Measurements from ENCODE around the gene RTTN. TPM values are rescaled to one million over a fixed set of nuclear protein-coding genes. Genes with fewer than 3 reads are reported as not detected.

Gene RTTN
- total and polyA plus RNA-seq, 2 of the 13 experiments (the other 11 are each of a cell fraction or from before 2014, with no cell fraction given) = 5.4 to 18.7 TPM

DNA sequence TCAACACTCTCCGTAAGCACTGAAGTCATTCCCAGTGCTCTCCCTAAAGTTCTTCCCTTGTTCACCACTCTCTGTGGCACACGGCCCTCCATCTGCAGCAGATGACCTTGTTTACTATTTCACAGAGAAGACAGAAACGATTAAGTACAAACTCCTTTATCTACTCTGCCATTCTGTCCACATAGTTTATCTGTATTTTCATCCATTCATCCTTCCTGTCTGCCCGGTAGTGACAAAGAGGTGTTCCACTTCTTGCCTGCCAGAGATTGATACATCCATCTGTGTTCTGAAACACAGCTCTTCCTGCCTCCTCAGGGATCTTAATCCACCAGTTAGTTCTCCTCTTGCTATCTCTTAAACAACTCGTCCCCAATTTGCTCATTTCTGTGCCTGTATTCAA lies 179.9 kb downstream of the RTTN start (continued):
- TF ChIP-seq, protein P1, sequence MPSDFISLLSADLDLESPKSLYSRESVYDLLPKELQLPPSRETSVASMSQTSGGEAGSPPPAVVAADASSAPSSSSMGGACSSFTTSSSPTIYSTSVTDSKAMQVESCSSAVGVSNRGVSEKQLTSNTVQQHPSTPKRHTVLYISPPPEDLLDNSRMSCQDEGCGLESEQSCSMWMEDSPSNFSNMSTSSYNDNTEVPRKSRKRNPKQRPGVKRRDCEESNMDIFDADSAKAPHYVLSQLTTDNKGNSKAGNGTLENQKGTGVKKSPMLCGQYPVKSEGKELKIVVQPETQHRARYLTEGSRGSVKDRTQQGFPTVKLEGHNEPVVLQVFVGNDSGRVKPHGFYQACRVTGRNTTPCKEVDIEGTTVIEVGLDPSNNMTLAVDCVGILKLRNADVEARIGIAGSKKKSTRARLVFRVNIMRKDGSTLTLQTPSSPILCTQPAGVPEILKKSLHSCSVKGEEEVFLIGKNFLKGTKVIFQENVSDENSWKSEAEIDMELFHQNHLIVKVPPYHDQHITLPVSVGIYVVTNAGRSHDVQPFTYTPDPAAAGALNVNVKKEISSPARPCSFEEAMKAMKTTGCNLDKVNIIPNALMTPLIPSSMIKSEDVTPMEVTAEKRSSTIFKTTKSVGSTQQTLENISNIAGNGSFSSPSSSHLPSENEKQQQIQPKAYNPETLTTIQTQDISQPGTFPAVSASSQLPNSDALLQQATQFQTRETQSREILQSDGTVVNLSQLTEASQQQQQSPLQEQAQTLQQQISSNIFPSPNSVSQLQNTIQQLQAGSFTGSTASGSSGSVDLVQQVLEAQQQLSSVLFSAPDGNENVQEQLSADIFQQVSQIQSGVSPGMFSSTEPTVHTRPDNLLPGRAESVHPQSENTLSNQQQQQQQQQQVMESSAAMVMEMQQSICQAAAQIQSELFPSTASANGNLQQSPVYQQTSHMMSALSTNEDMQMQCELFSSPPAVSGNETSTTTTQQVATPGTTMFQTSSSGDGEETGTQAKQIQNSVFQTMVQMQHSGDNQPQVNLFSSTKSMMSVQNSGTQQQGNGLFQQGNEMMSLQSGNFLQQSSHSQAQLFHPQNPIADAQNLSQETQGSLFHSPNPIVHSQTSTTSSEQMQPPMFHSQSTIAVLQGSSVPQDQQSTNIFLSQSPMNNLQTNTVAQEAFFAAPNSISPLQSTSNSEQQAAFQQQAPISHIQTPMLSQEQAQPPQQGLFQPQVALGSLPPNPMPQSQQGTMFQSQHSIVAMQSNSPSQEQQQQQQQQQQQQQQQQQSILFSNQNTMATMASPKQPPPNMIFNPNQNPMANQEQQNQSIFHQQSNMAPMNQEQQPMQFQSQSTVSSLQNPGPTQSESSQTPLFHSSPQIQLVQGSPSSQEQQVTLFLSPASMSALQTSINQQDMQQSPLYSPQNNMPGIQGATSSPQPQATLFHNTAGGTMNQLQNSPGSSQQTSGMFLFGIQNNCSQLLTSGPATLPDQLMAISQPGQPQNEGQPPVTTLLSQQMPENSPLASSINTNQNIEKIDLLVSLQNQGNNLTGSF (CRISPR knock-in tag; IDR thresholded peaks at IDR 0.05) = no peak
- TF ChIP-seq, protein P2, sequence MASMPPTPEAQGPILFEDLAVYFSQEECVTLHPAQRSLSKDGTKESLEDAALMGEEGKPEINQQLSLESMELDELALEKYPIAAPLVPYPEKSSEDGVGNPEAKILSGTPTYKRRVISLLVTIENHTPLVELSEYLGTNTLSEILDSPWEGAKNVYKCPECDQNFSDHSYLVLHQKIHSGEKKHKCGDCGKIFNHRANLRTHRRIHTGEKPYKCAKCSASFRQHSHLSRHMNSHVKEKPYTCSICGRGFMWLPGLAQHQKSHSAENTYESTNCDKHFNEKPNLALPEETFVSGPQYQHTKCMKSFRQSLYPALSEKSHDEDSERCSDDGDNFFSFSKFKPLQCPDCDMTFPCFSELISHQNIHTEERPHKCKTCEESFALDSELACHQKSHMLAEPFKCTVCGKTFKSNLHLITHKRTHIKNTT (CRISPR knock-in tag; IDR thresholded peaks at IDR 0.05) = no peak

DNA sequence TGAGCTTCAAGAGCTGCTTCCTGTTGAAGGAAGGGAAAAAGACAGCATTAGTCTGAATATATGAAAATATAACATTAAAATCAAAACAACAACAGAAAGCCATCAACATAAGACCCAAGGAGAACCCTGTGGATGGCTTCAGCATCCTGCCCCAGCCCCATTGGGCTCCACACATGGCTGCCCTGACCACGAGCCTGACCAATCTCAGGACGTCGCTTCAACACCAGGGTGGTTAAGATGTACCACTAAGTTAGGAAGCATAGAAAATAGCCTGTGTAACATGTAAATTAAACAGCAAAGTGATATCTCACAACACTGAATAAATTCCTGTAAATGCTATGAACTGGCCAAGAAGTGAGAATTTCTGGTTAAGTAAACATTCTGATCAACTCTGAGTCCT lies 180.7 kb downstream of the RTTN start:
- H3K4me1 ChIP-seq (ENCODE audit: insufficient read depth, low read length) = peaks cover 13% of the 10 kb centered on the region
- no peak overlapping the region for H3K9ac ChIP-seq (ENCODE audit: insufficient read depth, low read depth, low read length)
- H3K9me3 ChIP-seq (ENCODE audit: low read length) = no peaks in the 10 kb centered on the region
- no peak overlapping the region for H3K4me2 ChIP-seq (ENCODE audit: low read depth, low read length)
- ChIA-PET POLR2A (no interaction called here), CTCF (ENCODE audit: low intra/inter-chr PET ratio, low total read pairs) (no interaction called here)
- ATAC-seq (no peak), FAIRE-seq (no peak), DNase-seq (ENCODE audit: low spot score) (no peak)
- no peak overlapping the region for H3K27ac ChIP-seq (ENCODE audit: extremely low read length, insufficient read depth, low read length)
- TF ChIP-seq ZNF749 (CRISPR knock-in tag; IDR thresholded peaks at IDR 0.05; ENCODE audit: borderline replicate concordance) (no peak), ZNF530 (CRISPR knock-in tag; IDR thresholded peaks at IDR 0.05; ENCODE audit: low read depth) (no peak), KDM5A (IDR thresholded peaks at IDR 0.05; ENCODE audit: borderline replicate concordance, low read length) (no peak), THYN1 (CRISPR knock-in tag; IDR thresholded peaks at IDR 0.05; ENCODE audit: borderline replicate concordance, low read depth) (no peak)
- H3K4me3 ChIP-seq (replicated peaks in 1 of 3; ENCODE audit: insufficient read depth in 1 of 3, low read depth in 2 of 3, low read length in 3 of 3) = no peak overlapping the region
- no peaks in the 10 kb centered on the region for H4K20me1 ChIP-seq (ENCODE audit: insufficient read depth, low read length)
- H3K79me2 ChIP-seq (ENCODE audit: insufficient read depth, low read length) = no peaks in the 10 kb centered on the region
- WGBS (ENCODE audit: low lambda C conversion rate) = 97% methylated on average over 3 of the region's 3 CpGs
- intact Hi-C loops (cut with micrococcal nuclease; ENCODE audit: unreplicated experiment) = no loop called here
- in situ Hi-C loops (cut with HindIII; ENCODE audit: extremely low pct_ligation_motif_present, low pct_unique_long_range_greater_than_20kb) = no loop called here
- peaks cover 0 to 21% of the 10 kb centered on the region in 2 experiments; a peak in 2 of 5 replicates for H3K36me3 ChIP-seq (replicated peaks in 1 of 2; ENCODE audit: control insufficient read depth in 1 of 2, insufficient read depth in 2 of 2, low read length in 2 of 2)
- BruUV-seq (replicated peaks) = no TSS peak
- no peaks in the 10 kb centered on the region for H3K27me3 ChIP-seq (ENCODE audit: control insufficient read depth in 1 of 2, insufficient read depth in 2 of 2, low read length in 2 of 2)
- no peak overlapping the region for H2AFZ ChIP-seq (ENCODE audit: low read length)
